ENCODE results near the gene AP1M1.

DNA sequence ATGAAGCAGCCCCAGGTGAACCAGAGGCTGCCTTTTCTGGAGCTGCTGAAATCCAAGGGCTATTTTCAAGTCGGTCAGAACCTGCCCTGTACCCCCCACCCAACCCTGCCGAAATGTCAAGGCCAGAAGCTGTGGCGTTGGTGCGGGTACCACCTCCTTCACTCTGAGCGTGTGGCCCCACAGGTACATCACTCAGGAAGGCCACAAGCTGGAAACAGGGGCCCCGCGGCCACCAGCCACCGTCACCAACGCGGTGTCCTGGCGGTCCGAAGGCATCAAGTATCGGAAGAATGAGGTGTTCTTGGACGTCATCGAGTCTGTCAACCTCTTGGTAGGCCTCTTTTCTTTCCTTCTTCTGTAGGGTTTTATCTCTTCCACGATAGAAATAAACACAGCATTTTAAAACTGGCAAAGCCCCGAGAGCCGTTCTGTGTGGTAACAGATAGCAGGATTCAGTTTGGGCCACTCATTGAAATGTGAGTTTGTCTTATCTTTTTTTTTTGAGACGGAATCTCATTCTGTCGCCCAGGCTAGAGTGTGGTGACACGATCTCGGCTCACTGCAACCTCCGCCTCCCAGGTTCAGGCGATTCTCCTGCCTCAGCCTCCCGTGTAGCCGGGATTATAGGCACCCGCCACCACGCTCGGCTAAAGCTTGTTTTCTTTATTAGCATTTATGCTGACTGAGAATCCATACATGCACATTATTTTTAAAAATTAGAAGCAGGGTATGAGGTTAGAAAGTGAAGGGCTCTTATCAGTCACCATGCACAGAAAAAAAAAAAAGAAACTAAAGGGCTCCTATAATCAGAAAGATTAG, 11.3 kb downstream of the AP1M1 start:
- TF ChIP-seq, protein P1, sequence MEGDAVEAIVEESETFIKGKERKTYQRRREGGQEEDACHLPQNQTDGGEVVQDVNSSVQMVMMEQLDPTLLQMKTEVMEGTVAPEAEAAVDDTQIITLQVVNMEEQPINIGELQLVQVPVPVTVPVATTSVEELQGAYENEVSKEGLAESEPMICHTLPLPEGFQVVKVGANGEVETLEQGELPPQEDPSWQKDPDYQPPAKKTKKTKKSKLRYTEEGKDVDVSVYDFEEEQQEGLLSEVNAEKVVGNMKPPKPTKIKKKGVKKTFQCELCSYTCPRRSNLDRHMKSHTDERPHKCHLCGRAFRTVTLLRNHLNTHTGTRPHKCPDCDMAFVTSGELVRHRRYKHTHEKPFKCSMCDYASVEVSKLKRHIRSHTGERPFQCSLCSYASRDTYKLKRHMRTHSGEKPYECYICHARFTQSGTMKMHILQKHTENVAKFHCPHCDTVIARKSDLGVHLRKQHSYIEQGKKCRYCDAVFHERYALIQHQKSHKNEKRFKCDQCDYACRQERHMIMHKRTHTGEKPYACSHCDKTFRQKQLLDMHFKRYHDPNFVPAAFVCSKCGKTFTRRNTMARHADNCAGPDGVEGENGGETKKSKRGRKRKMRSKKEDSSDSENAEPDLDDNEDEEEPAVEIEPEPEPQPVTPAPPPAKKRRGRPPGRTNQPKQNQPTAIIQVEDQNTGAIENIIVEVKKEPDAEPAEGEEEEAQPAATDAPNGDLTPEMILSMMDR (IDR thresholded peaks at IDR 0.05), result no peak
- no peak for TF ChIP-seq POLR2A (IDR thresholded peaks at IDR 0.05)
